GM12878 (cell line): Measurements from ENCODE around the gene KMT2B. TPM values are rescaled to one million over a fixed set of nuclear protein-coding genes. Genes with fewer than 3 reads are reported as not detected.
"Not testable (repeated sequence)": the region's sequence is repeated elsewhere in the genome, so short reads cannot be mapped to it uniquely, and the experiment has no call there.

Source experiments
- ATAC-seq: fragments of 200-7000 bp; cut with Tn5 transposase; 3 replicates; pipeline ENCODE4 v1.9.1; 2020; ENCODE audit warnings: mild to moderate bottlenecking, moderate library complexity
- BruUV-seq: library from RNA; stranded (reverse); fragments of 400-500 nt; replicated peaks from 2 replicates; lab custom pipeline; 2021; lab: Mats Ljungman, UMichigan
- CTCF ChIA-PET: fragments of 300-600 bp; sonication (Branson Sonifier 250); formaldehyde crosslinking; extraction: SDS; loops from one replicate; lab custom pipeline; 2021; ENCODE audit warnings: inconsistent platforms; lab: Yijun Ruan, JAX
- POLR2A ChIA-PET: fragments of 350-600 bp; formaldehyde crosslinking; extraction: SDS; loops from one replicate; lab custom pipeline; 2021; ENCODE audit warnings: inconsistent platforms; lab: Charles Lee
- RAD21 ChIA-PET: fragments of 300-600 bp; sonication (Branson Sonifier 250); formaldehyde crosslinking; loops from one replicate; lab custom pipeline; 2023; ENCODE audit warnings: antibody characterized with exemption; ENCODE audit not compliant: unreplicated experiment; lab: Charles Lee
- SMC1A ChIA-PET: fragments of 300-600 bp; sonication (Branson Sonifier 250); formaldehyde crosslinking; loops from one replicate; lab custom pipeline; 2023; ENCODE audit not compliant: unreplicated experiment, uncharacterized antibody; lab: Charles Lee
- DNase-seq: peaks from one replicate; pipeline ENCODE4 v3.0.0-alpha.2; 2011; ENCODE audit warnings: low read depth, low spot score
- FAIRE-seq: peaks from 3 replicates; lab custom pipeline; 2011; peaks lifted over from hg19 to GRCh38; lab: Jason Lieb, UNC
- H2AFZ ChIP-seq: 2 replicates; pipeline ENCODE4 v1.6.0; 2011; ENCODE audit warnings: low read depth, low read length, control low read depth; ENCODE audit not compliant: control insufficient read depth
- H3K27ac ChIP-seq: 2 replicates; pipeline ENCODE4 v1.5.1; 2011; ENCODE audit warnings: control low read depth; ENCODE audit not compliant: control insufficient read depth, insufficient read depth
- H3K27me3 ChIP-seq, 2 experiments: replicated peaks in 1 of 2; 2 replicates each; pipeline versions ENCODE4 v1.6.0 to v1.6.1; 2011; ENCODE audit warnings: low read length in 1 of 2; ENCODE audit not compliant: control insufficient read depth in 2 of 2, insufficient read depth in 2 of 2
- H3K36me3 ChIP-seq, 2 experiments: 2 replicates each; pipeline ENCODE4 v1.5.1; 2011; ENCODE audit warnings: low read length in 1 of 2; ENCODE audit not compliant: control insufficient read depth in 2 of 2, insufficient read depth in 2 of 2
- H3K4me1 ChIP-seq: 2 replicates; pipeline ENCODE4 v1.6.1; 2011; ENCODE audit warnings: mild to moderate bottlenecking, low read length, moderate library complexity, mixed read lengths; ENCODE audit not compliant: control insufficient read depth, insufficient read depth
- H3K4me2 ChIP-seq: 2 replicates; pipeline ENCODE4 v1.6.0; 2011; ENCODE audit warnings: control low read depth; ENCODE audit not compliant: control insufficient read depth, insufficient read depth
- H3K4me3 ChIP-seq: fragments of 200-600 bp; sonication (generic); 2 replicates; pipeline ENCODE4 v1.5.1; 2016
- H3K79me2 ChIP-seq: 2 replicates; pipeline ENCODE4 v1.6.0; 2011; ENCODE audit warnings: low read length; ENCODE audit not compliant: control insufficient read depth, insufficient read depth
- H3K9ac ChIP-seq: 2 replicates; pipeline ENCODE4 v1.8.0; 2011; ENCODE audit warnings: low read length, control low read depth, mixed read lengths; ENCODE audit not compliant: control insufficient read depth, insufficient read depth
- H3K9me3 ChIP-seq: replicated peaks from 3 replicates; pipeline ENCODE4 v1.5.1; 2011; ENCODE audit warnings: mild to moderate bottlenecking, low read length; ENCODE audit not compliant: control insufficient read depth, insufficient read depth
- H4K20me1 ChIP-seq: 2 replicates; pipeline ENCODE4 v1.6.0; 2011; ENCODE audit not compliant: control insufficient read depth, insufficient read depth
- EED ChIP-seq: sonication (generic); IDR thresholded peaks from 2 replicates; pipeline ENCODE4 v1.6.1; 2016; ENCODE audit warnings: antibody characterized with exemption, low read depth
- POLR2A ChIP-seq: IDR thresholded peaks from 2 replicates; pipeline ENCODE4 v1.6.1; 2011; ENCODE audit warnings: low read depth, mild to moderate bottlenecking, low read length
- RB1 ChIP-seq: fragments of 450-650 bp; formaldehyde crosslinking; IDR thresholded peaks from 2 replicates; pipeline ENCODE4 v1.6.1; 2017; ENCODE audit warnings: mild to moderate bottlenecking, borderline replicate concordance
- SPI1 ChIP-seq: IDR thresholded peaks from 2 replicates; pipeline ENCODE4 v1.6.1; 2011; ENCODE audit warnings: low read depth, mild to moderate bottlenecking, low read length, moderate library complexity, borderline replicate concordance; ENCODE audit not compliant: insufficient read depth
- WGBS: methylation state at CpG from one replicate; pipeline ENCODE4 v1.1.6; 2016; ENCODE audit warnings: low lambda C conversion rate; ENCODE audit not compliant: insufficient replicate concordance, insufficient coverage; ENCODE audit errors: missing lambda C conversion rate; 5-methylcytosine and 5-hydroxymethylcytosine counted together
- in situ Hi-C: fragments of 300-500 bp; cut with MboI; formaldehyde crosslinking; loops from 9 replicates; pipeline ENCODE4 v1.14.3; 2018; ENCODE audit warnings: mixed read lengths
- intact Hi-C: fragments of 100-400 bp; cut with micrococcal nuclease; formaldehyde crosslinking; loops from one replicate; pipeline ENCODE4 v1.14.2; 2022; ENCODE audit not compliant: unreplicated experiment
- polyA plus RNA-seq, 11 experiments: library from polyadenylated mRNA; depleted of rRNA in 4 of 11; unstranded in 6 of 11; stranded (reverse) in 5 of 11; fragments of >200 nt; fragmentation: Nextera tagmentation in 4 of 11; fragmentation: Illumina TruSeq in 1 of 11; extraction: Ambion mirVana in 4 of 11; extraction: Trizol in 1 of 11; gene quantifications; 1 replicate in 1 of 11; 2 replicates in 10 of 11; pipeline versions ENCODE4 v1.2.1 to v1.2.3, GENCODE V29; 2011 to 2016; ENCODE audit warnings: inconsistent platforms in 2 of 11, missing spikeins in 2 of 11, low read depth in 1 of 11
- total RNA-seq, 4 experiments: library from RNA; depleted of rRNA in 3 of 4; stranded (reverse); fragments of >200 nt in 3 of 4; fragmentation: Illumina TruSeq in 1 of 4; extraction: Trizol in 1 of 4; gene quantifications; 2 replicates each; pipeline versions ENCODE4 v1.2.1 to v1.2.3, GENCODE V29; 2013 to 2021

Gene KMT2B
- total and polyA plus RNA-seq, 10 of the 15 experiments (the other 5 are each of a cell fraction or from before 2014, with no cell fraction given): 0.71 to 35.6 (median 6.0) TPM

GRCh38 chr19:35723671-35724070 lies 5.9 kb downstream of the KMT2B start:
- POLR2A ChIA-PET: no interaction called here
- H3K9me3 ChIP-seq: no peaks in the 10 kb centered on the region
- ATAC-seq: no peak
- H4K20me1 ChIP-seq: no peaks in the 10 kb centered on the region; the same call in 1 of the 2 replicates
- in situ Hi-C loops (no loop called here), intact Hi-C loops (no loop called here)
- H2AFZ ChIP-seq: no peak overlapping the region
- no peak overlapping the region for H3K4me2 ChIP-seq
- no peak overlapping the region for H3K9ac ChIP-seq
- no peak overlapping the region for H3K27ac ChIP-seq
- no peak for DNase-seq
- H3K36me3 ChIP-seq: peaks cover 27 to 37% of the 10 kb centered on the region in 2 experiments
- CTCF ChIA-PET: no interaction called here
- 97% methylated on average over 17 of the region's 24 CpGs for WGBS
- TF ChIP-seq SPI1 (no peak), RB1 (no peak), EED (no peak)
- no peaks in the 10 kb centered on the region for H3K27me3 ChIP-seq
- SMC1A ChIA-PET: interaction anchor here (1.0 kb wide), 1 partner anchor 29 kb away, joined by 4 read pairs; no protein-coding TSS in a partner anchor
- no TSS peak for BruUV-seq
- H3K4me1 ChIP-seq: peaks cover 10% of the 10 kb centered on the region
- H3K4me3 ChIP-seq: no peak overlapping the region
- H3K79me2 ChIP-seq: peaks cover 14% of the 10 kb centered on the region
- no peak for FAIRE-seq
- RAD21 ChIA-PET: no interaction called here

- FAIRE-seq, H4K20me1 ChIP-seq, CTCF ChIA-PET, H3K79me2 ChIP-seq, POLR2A ChIA-PET, H3K4me2 ChIP-seq, SMC1A ChIA-PET, BruUV-seq, intact Hi-C loops, H3K27me3 ChIP-seq, H2AFZ ChIP-seq, H3K9ac ChIP-seq, H3K9me3 ChIP-seq, DNase-seq, H3K4me1 ChIP-seq, ATAC-seq, in situ Hi-C loops, H3K27ac ChIP-seq, H3K4me3 ChIP-seq, RAD21 ChIA-PET: not testable (repeated sequence)
- WGBS: 96% methylated on average over 7 of the region's 7 CpGs
- 0 out of 2 replicates have a peak, but pooled peaks have one; percentile 11 for TF ChIP-seq POLR2A
- peaks cover 27 to 38% of the 10 kb centered on the region in 2 experiments for H3K36me3 ChIP-seq
Observed at GRCh38 chr19:35724132-35724531, 6.3 kb downstream of the KMT2B start.
